Measurements from ENCODE around the gene ACLY. TPM values are rescaled to one million over a fixed set of nuclear protein-coding genes. Genes with fewer than 3 reads are reported as not detected.

ACLY gene
- total RNA-seq, 1 donor: 446 TPM

GRCh38 chr17:41962768-41963434, 44.1 kb upstream of the ACLY start:
- TF ChIP-seq CTCF (IDR thresholded peaks at IDR 0.05; ENCODE audit: insufficient read depth, low read depth, low read length): peak; percentile 87
- H3K4me3 ChIP-seq (ENCODE audit: low read depth, low read length): no peak overlapping the region
- peak; percentile 66 for DNase-seq (ENCODE audit: low read depth)

- TF ChIP-seq CTCF (IDR thresholded peaks at IDR 0.05; ENCODE audit: insufficient read depth, low read depth, low read length): no peak
- no peak overlapping the region for H3K4me3 ChIP-seq (ENCODE audit: low read depth, low read length)
- DNase-seq (ENCODE audit: low read depth): no peak
Measured at GRCh38 chr17:41962111-41962510, 43.4 kb upstream of the ACLY start.

- peak; percentile 63 for TF ChIP-seq CTCF (IDR thresholded peaks at IDR 0.05; ENCODE audit: insufficient read depth, low read depth, low read length)
Measured at GRCh38 chr17:41959336-41960095, 40.8 kb upstream of the ACLY start.

GRCh38 chr17:41959030-41959335, 40.2 kb upstream of the ACLY start:
- no peak for TF ChIP-seq CTCF (IDR thresholded peaks at IDR 0.05; ENCODE audit: insufficient read depth, low read depth, low read length)
- no peak for DNase-seq (ENCODE audit: low read depth)
- no peak overlapping the region for H3K4me3 ChIP-seq (ENCODE audit: low read depth, low read length)

More at GRCh38 chr17:41959336-41960095, 40.8 kb upstream of the ACLY start:
- H3K4me3 ChIP-seq (ENCODE audit: low read depth, low read length): no peak overlapping the region
- DNase-seq (ENCODE audit: low read depth): peak; percentile 75

GRCh38 chr17:41957869-41958439, 39.2 kb upstream of the ACLY start:
- DNase-seq (ENCODE audit: low read depth): no peak
- no peak for TF ChIP-seq CTCF (IDR thresholded peaks at IDR 0.05; ENCODE audit: insufficient read depth, low read depth, low read length)
- H3K4me3 ChIP-seq (ENCODE audit: low read depth, low read length): no peak overlapping the region

DNA sequence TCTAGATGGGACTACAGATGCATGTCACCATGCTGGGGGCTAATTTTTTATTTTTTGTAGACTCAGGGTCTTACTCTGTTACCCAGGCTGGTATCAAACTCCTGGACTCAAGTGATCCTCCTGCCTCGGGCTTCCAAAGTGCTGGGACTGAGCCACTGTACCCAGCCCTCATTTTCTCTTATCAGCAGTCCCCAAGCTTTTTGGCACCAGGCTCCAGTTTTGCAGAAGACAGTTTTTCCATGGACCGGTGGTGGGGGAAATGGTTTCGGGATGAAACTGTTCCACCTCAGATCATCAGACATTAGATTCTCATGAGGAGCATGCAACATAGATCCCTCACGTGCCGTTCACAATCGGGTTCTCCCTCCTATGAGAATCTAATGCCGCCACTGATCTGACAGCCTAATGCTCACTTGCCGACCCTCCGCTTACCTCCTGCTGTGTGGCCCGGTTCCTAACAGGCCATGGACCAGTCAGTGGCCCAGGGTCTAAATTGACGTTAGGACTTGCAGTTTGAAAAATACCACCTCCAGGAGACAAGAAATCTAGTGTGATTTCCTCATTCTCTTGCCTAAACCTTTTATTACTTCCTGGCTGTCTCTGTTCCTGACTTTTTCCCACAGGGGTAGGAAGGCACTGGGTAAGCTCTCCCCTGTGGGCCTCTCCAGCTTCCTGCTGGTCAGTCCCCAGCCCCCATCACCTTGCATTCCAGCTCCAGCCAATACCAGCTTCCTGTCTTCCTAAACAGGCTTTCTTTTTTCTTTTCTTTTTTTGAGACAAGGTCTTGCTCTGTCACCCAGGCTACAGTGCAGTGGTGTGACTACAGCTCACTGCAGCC, 38.5 kb upstream of the ACLY start:
- no peak for TF ChIP-seq CTCF (IDR thresholded peaks at IDR 0.05; ENCODE audit: insufficient read depth, low read depth, low read length)
- DNase-seq (ENCODE audit: low read depth): peak; percentile 82

More for the DNA sequence above, 38.5 kb upstream of the ACLY start:
- H3K4me3 ChIP-seq (ENCODE audit: low read depth, low read length): no peak overlapping the region
